Thyroid gland (tissue), 4 donors: ENCODE results near the gene PKD1. TPM values are rescaled to one million over a fixed set of nuclear protein-coding genes. Genes with fewer than 3 reads are reported as not detected.

Source experiments
- DNase-seq, 2 donors: peaks; one replicate each; pipeline ENCODE4 v3.0.0-alpha.2; 2019
- H3K27ac ChIP-seq, 3 donors: fragments of 200-600 bp; sonication (generic); 1 replicate in 2 of 3; 2 replicates in 1 of 3; pipeline ENCODE4 v1.5.1; 2016 to 2019; ENCODE audit warnings: mild to moderate bottlenecking in 1 of 3, moderate library complexity in 1 of 3
- H3K27me3 ChIP-seq: fragments of 200-600 bp; sonication (generic); one replicate; pipeline ENCODE4 v1.5.1; 2019
- H3K36me3 ChIP-seq, 2 donors: fragments of 200-600 bp; sonication (generic); one replicate each; pipeline ENCODE4 v1.5.1; 2016 to 2019
- H3K4me1 ChIP-seq, 2 donors: fragments of 200-600 bp; sonication (generic); one replicate each; pipeline ENCODE4 v1.5.1; 2017 to 2019
- H3K4me3 ChIP-seq, 3 donors: fragments of 200-600 bp; sonication (generic); replicated peaks in 1 of 3; 1 replicate in 2 of 3; 2 replicates in 1 of 3; pipeline ENCODE4 v1.5.1; 2016; ENCODE audit warnings: mild to moderate bottlenecking in 1 of 3
- H3K9me3 ChIP-seq: fragments of 200-600 bp; sonication (generic); one replicate; pipeline ENCODE4 v1.5.1; 2017
- CTCF ChIP-seq, 6 experiments: fragments of 200-600 bp in 3 of 6; fragments of 450-650 bp in 3 of 6; sonication (generic) in 3 of 6; IDR thresholded peaks; one replicate each; pipeline ENCODE4 v1.5.1; 2016 to 2019; ENCODE audit warnings: antibody characterized with exemption in 6 of 6, mild to moderate bottlenecking in 2 of 6, inconsistent platforms in 1 of 6, moderate library complexity in 1 of 6
- POLR2A ChIP-seq, 2 donors: fragments of 450-650 bp; IDR thresholded peaks; one replicate each; pipeline ENCODE4 v1.6.1; 2017; ENCODE audit warnings: antibody characterized with exemption in 2 of 2, mild to moderate bottlenecking in 2 of 2, moderate library complexity in 1 of 2
- WGBS, 2 donors: methylation state at CpG; one replicate each; pipeline ENCODE4 v1.1.5; 2017; 5-methylcytosine and 5-hydroxymethylcytosine counted together
- intact Hi-C: fragments of 100-400 bp; cut with DNase I; formaldehyde crosslinking; loops from one replicate; pipeline ENCODE4 v1.15.1; 2023
- microRNA counts, 2 donors: library from miRNA; unstranded; fragments of <30 nt; microRNA quantifications; one replicate each; lab custom pipeline; 2016 to 2017
- microRNA-seq: library from miRNA; unstranded; fragments of <30 nt; microRNA quantifications from one replicate; pipeline ENCODE4, GENCODE V29; 2016
- small RNA-seq: library from RNA; depleted of rRNA; stranded (forward); fragments of <200 nt; gene quantifications from one replicate; pipeline ENCODE3, GENCODE V24; 2016
- total RNA-seq, 4 donors: library from RNA; depleted of rRNA; stranded (reverse); fragments of >200 nt; gene quantifications; one replicate each; pipeline ENCODE4 v1.2.3, GENCODE V29; 2016

The PKD1 gene
- total RNA-seq, 4 donors from 2014 or later = 66.9 to 153 (median 87.7) TPM

- peaks cover 38 to 81% of the 10 kb centered on the region in 2 donors for H3K4me1 ChIP-seq
- no peaks in the 10 kb centered on the region for H3K27me3 ChIP-seq
- no peak overlapping the region for H3K4me3 ChIP-seq
- no peaks in the 10 kb centered on the region for H3K9me3 ChIP-seq
- H3K36me3 ChIP-seq = peaks cover 0 to 1% of the 10 kb centered on the region in 2 donors
- peak overlapping the region; percentile 82 to 97 (median 93) for H3K27ac ChIP-seq
- intact Hi-C loops = no loop called here
- DNase-seq = peak; percentile 92
- TF ChIP-seq POLR2A (IDR thresholded peaks at IDR 0.05) (peak in 1 of 2 donors; percentile 67), CTCF (IDR thresholded peaks at IDR 0.05) (peak in 1 of 6 experiments; percentile 4)
- 35 to 41% methylated on average over 8 to 10 of the region's 22 CpGs for WGBS, 2 donors
Measured at GRCh38 chr16:2042171-2042985, 93.3 kb downstream of the PKD1 start.

- peak; percentile 84 to 87 for DNase-seq
Measured at GRCh38 chr16:2040787-2041522, 94.7 kb downstream of the PKD1 start.

GRCh38 chr16:2040041-2040786 lies 95.5 kb downstream of the PKD1 start:
- no peak for DNase-seq
- intact Hi-C loops = no loop called here
- H3K4me1 ChIP-seq = peaks cover 38 to 88% of the 10 kb centered on the region in 2 donors
- no peaks in the 10 kb centered on the region for H3K27me3 ChIP-seq
- H3K9me3 ChIP-seq = no peaks in the 10 kb centered on the region
- peaks cover 0 to 8% of the 10 kb centered on the region in 2 donors for H3K36me3 ChIP-seq
- 74 to 87% methylated on average over 10 to 11 of the region's 24 CpGs for WGBS, 2 donors
- TF ChIP-seq CTCF (IDR thresholded peaks at IDR 0.05) (no peak), POLR2A (IDR thresholded peaks at IDR 0.05) (no peak)
- no peak overlapping the region for H3K4me3 ChIP-seq
- peak overlapping the region; percentile 82 to 97 (median 93) for H3K27ac ChIP-seq

More at GRCh38 chr16:2040787-2041522, 94.7 kb downstream of the PKD1 start:
- Histone ChIP-seq H3K4me3 (no peak overlapping the region), H3K36me3 (peaks cover 0 to 8% of the 10 kb centered on the region in 2 donors), H3K4me1 (peaks cover 31 to 83% of the 10 kb centered on the region in 2 donors), H3K27ac (peak overlapping the region; percentile 82 to 97 (median 93)), H3K27me3 (no peaks in the 10 kb centered on the region), H3K9me3 (no peaks in the 10 kb centered on the region)
- intact Hi-C loops = no loop called here
- TF ChIP-seq POLR2A (IDR thresholded peaks at IDR 0.05) (no peak), CTCF (IDR thresholded peaks at IDR 0.05) (no peak)
- 59 to 79% methylated on average over 9 to 18 of the region's 20 CpGs for WGBS, 2 donors

GRCh38 chr16:2039274-2040031 lies 96.2 kb downstream of the PKD1 start:
- Histone ChIP-seq H3K36me3 (peaks cover 0 to 8% of the 10 kb centered on the region in 2 donors), H3K4me1 (peaks cover 42 to 94% of the 10 kb centered on the region in 2 donors), H3K9me3 (no peaks in the 10 kb centered on the region), H3K27me3 (no peaks in the 10 kb centered on the region), H3K27ac (peak overlapping the region in 2 of 3 donors; percentile 51 to 82), H3K4me3 (no peak overlapping the region)
- TF ChIP-seq CTCF (IDR thresholded peaks at IDR 0.05) (no peak), POLR2A (IDR thresholded peaks at IDR 0.05) (no peak)
- DNase-seq = no peak
- intact Hi-C loops = no loop called here
- WGBS, 2 donors = 60 to 69% methylated on average over 21 to 23 of the region's 29 CpGs

MicroRNAs within 50 kb of the gene (microRNA counts, 767-probe panel; counts per million panel counts)
- 0 counts per million in 2 donors for microRNA hsa-miR-1225-3p (lab: Ali Mortazavi, UCI)
- 0 counts per million in 2 donors for microRNA hsa-miR-1225-5p (lab: Ali Mortazavi, UCI)
- microRNA hsa-miR-3180 (lab: Ali Mortazavi, UCI) = 0 counts per million in 2 donors
- microRNA hsa-miR-4516 (lab: Ali Mortazavi, UCI) = 2,751 to 4,876 counts per million in 2 donors

Small RNAs within 50 kb of the gene (microRNA-seq; reads per million reads assigned to microRNA genes)
- 2.2 reads per million for gene MIR1225
- gene MIR3180-5 = not detected
- gene MIR4516 = not detected
- not detected for gene MIR6511B1

Small RNAs within 50 kb of the gene (small RNA-seq; reads per million reads assigned to genes)
- 1.5 reads per million, percentile 41 among the genes with 10 or more reads in this experiment for gene MIR1225
- not detected for gene MIR3180-5
- gene MIR4516 = not detected
- not detected for gene RF00019
- not detected for gene SNORD60

Other genes starting within 250 kb of the PKD1 start
- under 1 TPM in 1 of 4 donors, not detected in 3; 0.54 TPM for gene HS3ST6, start 217.5 kb downstream of the PKD1 start, total RNA-seq
- 10 to 100 TPM in 2 of 4 donors, 1 to 10 TPM in 2; 5.0 to 43.7 (median 12.4) TPM for gene MSRB1, start 192.7 kb downstream of the PKD1 start, total RNA-seq
- not detected for gene RPL3L, start 181.2 kb downstream of the PKD1 start, total RNA-seq
- 100 to 1,000 TPM; 174 to 325 (median 284) TPM for gene NDUFB10, start 176.4 kb downstream of the PKD1 start, total RNA-seq
- gene RPS2, start 171.1 kb downstream of the PKD1 start, total RNA-seq = 1,000 to 10,000 TPM in 3 of 4 donors, 100 to 1,000 TPM in 1; 976 to 2,244 (median 1,167) TPM
- gene RNF151, start 169.0 kb downstream of the PKD1 start, total RNA-seq = not detected
- gene TBL3, start 163.8 kb downstream of the PKD1 start, total RNA-seq = 10 to 100 TPM; 34.4 to 91.8 (median 53.7) TPM
- not detected for gene NOXO1, start 154.4 kb downstream of the PKD1 start, total RNA-seq
- 10 to 100 TPM in 3 of 4 donors, 1 to 10 TPM in 1; 7.8 to 37.2 (median 22.3) TPM for gene GFER, start 151.7 kb downstream of the PKD1 start, total RNA-seq
- not detected for gene SYNGR3, start 145.9 kb downstream of the PKD1 start, total RNA-seq
- gene ZNF598, start 126.1 kb downstream of the PKD1 start, total RNA-seq = 10 to 100 TPM; 19.0 to 38.4 (median 27.4) TPM
- under 1 TPM in 2 of 4 donors, not detected in 2; 0.54 to 0.63 TPM for gene NPW, start 116.1 kb downstream of the PKD1 start, total RNA-seq
- 100 to 1,000 TPM in 1 of 4 donors, 10 to 100 TPM in 3; 73.8 to 146 (median 81.6) TPM for gene NHERF2, start 109.0 kb downstream of the PKD1 start, total RNA-seq
- 10 to 100 TPM in 3 of 4 donors, 1 to 10 TPM in 1; 6.1 to 38.7 (median 25.0) TPM for gene NTHL1, start 88.1 kb downstream of the PKD1 start, total RNA-seq
- 100 to 1,000 TPM; 101 to 148 (median 109) TPM for gene TSC2, start 87.9 kb downstream of the PKD1 start, total RNA-seq
- gene RAB26, start 12.7 kb upstream of the PKD1 start, total RNA-seq = 1 to 10 TPM in 1 of 4 donors, under 1 TPM in 2, not detected in 1; 0.40 to 1.6 (median 0.89) TPM
- gene TRAF7, start 19.9 kb upstream of the PKD1 start, total RNA-seq = 10 to 100 TPM; 27.7 to 51.9 (median 41.5) TPM
- gene CASKIN1, start 60.7 kb upstream of the PKD1 start, total RNA-seq = 1 to 10 TPM in 1 of 4 donors, under 1 TPM in 3; 0.13 to 1.2 (median 0.40) TPM
- gene MLST8, start 69.6 kb upstream of the PKD1 start, total RNA-seq = 10 to 100 TPM; 61.0 to 95.6 (median 63.1) TPM
- gene BRICD5, start 75.0 kb upstream of the PKD1 start, total RNA-seq = 10 to 100 TPM in 2 of 4 donors, 1 to 10 TPM in 2; 3.8 to 44.6 (median 12.0) TPM
- 10 to 100 TPM; 13.4 to 44.0 (median 28.8) TPM for gene PGP, start 78.9 kb upstream of the PKD1 start, total RNA-seq
- 10 to 100 TPM; 35.3 to 55.7 (median 41.3) TPM for gene E4F1, start 87.7 kb upstream of the PKD1 start, total RNA-seq
- gene DNASE1L2, start 100.5 kb upstream of the PKD1 start, total RNA-seq = 1 to 10 TPM in 3 of 4 donors, under 1 TPM in 1; 0.88 to 4.5 (median 1.4) TPM
- 100 to 1,000 TPM; 104 to 208 (median 169) TPM for gene ECI1, start 115.7 kb upstream of the PKD1 start, total RNA-seq
- 100 to 1,000 TPM; 127 to 158 (median 141) TPM for gene RNPS1, start 132.2 kb upstream of the PKD1 start, total RNA-seq
- gene ABCA3, start 204.8 kb upstream of the PKD1 start, total RNA-seq = 10 to 100 TPM; 36.5 to 66.7 (median 60.4) TPM